RWPE1 (cell line): ENCODE data around the gene CLRN2.

Experiments used
- CTCF ChIA-PET: fragments of 350-600 bp; sonication (Branson Sonifier 250); formaldehyde crosslinking; extraction: SDS; loops from one replicate; lab custom pipeline; 2021; lab: Yijun Ruan, JAX
- POLR2A ChIA-PET: fragments of 400-600 bp; formaldehyde crosslinking; extraction: SDS; loops from one replicate; lab custom pipeline; 2020; ENCODE audit warnings: antibody characterized with exemption; ENCODE audit not compliant: low non-redundant PET; lab: Yijun Ruan, JAX
- DNase-seq: peaks from one replicate; pipeline ENCODE4 v3.0.0; 2012; ENCODE audit warnings: low spot score
- H3K27ac ChIP-seq: fragments of 450-650 bp; 2 replicates; pipeline ENCODE4 v1.5.1; 2017
- CTCF ChIP-seq: fragments of 450-650 bp; conservative IDR thresholded peaks from 2 replicates; pipeline ENCODE4 v1.5.1; 2017; ENCODE audit warnings: low read depth, mild to moderate bottlenecking

CLRN2 gene

GRCh38 chr4:17500574-17500973, 14.4 kb upstream of the CLRN2 start:
- ChIA-PET POLR2A (no interaction called here), CTCF (no interaction called here)
- DNase-seq = no peak
- no peak for TF ChIP-seq CTCF
- no peak overlapping the region for H3K27ac ChIP-seq

GRCh38 chr4:17502756-17503155, 12.2 kb upstream of the CLRN2 start:
- ChIA-PET POLR2A (no interaction called here), CTCF (no interaction called here)
- TF ChIP-seq CTCF = no peak
- no peak for DNase-seq
- H3K27ac ChIP-seq = no peak overlapping the region

GRCh38 chr4:17504081-17504480, 10.9 kb upstream of the CLRN2 start:
- DNase-seq = no peak
- ChIA-PET POLR2A (no interaction called here), CTCF (interaction anchor here (0.7 kb wide), 1 partner anchor 538 kb away, joined by 3 read pairs; no protein-coding TSS in a partner anchor)
- no peak overlapping the region for H3K27ac ChIP-seq
- TF ChIP-seq CTCF = no peak

GRCh38 chr4:17510582-17510981, 4.4 kb upstream of the CLRN2 start:
- ChIA-PET POLR2A (no interaction called here), CTCF (interaction anchor here (0.6 kb wide), 1 partner anchor 186 kb away, joined by 4 read pairs; no protein-coding TSS in a partner anchor)
- no peak for DNase-seq
- TF ChIP-seq CTCF = no peak
- peak overlapping the region; percentile 78 for H3K27ac ChIP-seq

GRCh38 chr4:17511051-17511450, 3.9 kb upstream of the CLRN2 start:
- POLR2A ChIA-PET = no interaction called here
- peak overlapping the region; percentile 78 for H3K27ac ChIP-seq
- no peak for TF ChIP-seq CTCF
- no peak for DNase-seq
- CTCF ChIA-PET = interaction anchor here (0.6 kb wide), 1 partner anchor 186 kb away, joined by 4 read pairs; no protein-coding TSS in a partner anchor

GRCh38 chr4:17511509-17511949, 3.4 kb upstream of the CLRN2 start:
- DNase-seq = peak; percentile 27
- H3K27ac ChIP-seq = peak overlapping the region; percentile 78
- POLR2A ChIA-PET = no interaction called here
- CTCF ChIA-PET = no interaction called here
- no peak for TF ChIP-seq CTCF
